ENCODE measurements around the gene NTRK1. TPM values are rescaled to one million over a fixed set of nuclear protein-coding genes. Genes with fewer than 3 reads are reported as not detected.

NTRK1 gene
- total RNA-seq (2022; extraction: Qiagen RNA extraction; ENCODE audit: low read depth), result 0.08 to 0.16 TPM (median 0.10 TPM) in 4 of 5 replicates, not detected in the other

GRCh38 chr1:156860628-156861423 lies at the start of gene NTRK1:
Gene NTRK1 (plus strand): TSS chr1:156860865. CDS start chr1:156860935, 70 bp downstream.

GRCh38 chr1:156816561-156817328 lies 43.9 kb upstream of the NTRK1 start, which contains the start of gene SH2D2A:
Gene SH2D2A (minus strand): TSS chr1:156816848. CDS start chr1:156816708, 140 bp downstream.

GRCh38 chr1:156858959-156859522 lies 1.6 kb upstream of the NTRK1 start, which contains the start of gene INSRR:
Gene INSRR (minus strand): TSS chr1:156859117. CDS start chr1:156858621, 496 bp downstream.

GRCh38 chr1:156893048-156893953 lies 32.6 kb downstream of the NTRK1 start, which contains the start of gene PEAR1:
Gene PEAR1 (plus strand): TSS chr1:156893718. CDS start chr1:156903927, 10,209 bp downstream.

GRCh38 chr1:156920233-156921052 lies 59.8 kb downstream of the NTRK1 start, which contains the start of gene LRRC71:
Gene LRRC71 (plus strand): TSS chr1:156920632. CDS start chr1:156920804, 172 bp downstream.

Other genes with a start within 250 kb of the NTRK1 start
- 0.03 TPM in 1 of 5 replicates, not detected in the others for gene HAPLN2, start 241.4 kb upstream of the NTRK1 start, total RNA-seq (2022; extraction: Qiagen RNA extraction; ENCODE audit: low read depth)
- gene BCAN, start 218.7 kb upstream of the NTRK1 start, total RNA-seq (2022; extraction: Qiagen RNA extraction; ENCODE audit: low read depth), result 0.08 to 0.12 TPM in 2 of 5 replicates, not detected in the others
- 1.2 to 1.4 TPM (median 1.4 TPM) in 5 replicates for gene NES, start 183.5 kb upstream of the NTRK1 start, total RNA-seq (2022; extraction: Qiagen RNA extraction; ENCODE audit: low read depth)
- gene CRABP2, start 155.3 kb upstream of the NTRK1 start, total RNA-seq (2022; extraction: Qiagen RNA extraction; ENCODE audit: low read depth), result 9.5 to 13.7 TPM (median 12.0 TPM) in 5 replicates
- gene METTL25B, start 132.4 kb upstream of the NTRK1 start, total RNA-seq (2022; extraction: Qiagen RNA extraction; ENCODE audit: low read depth), result 20.1 to 30.3 TPM (median 25.1 TPM) in 5 replicates
- gene ISG20L2, start 132.1 kb upstream of the NTRK1 start, total RNA-seq (2022; extraction: Qiagen RNA extraction; ENCODE audit: low read depth), result 43.8 to 50.8 TPM (median 45.5 TPM) in 5 replicates
- gene MRPL24, start 119.8 kb upstream of the NTRK1 start, total RNA-seq (2022; extraction: Qiagen RNA extraction; ENCODE audit: low read depth), result 176 to 207 TPM (median 198 TPM) in 5 replicates
- 447 to 471 TPM (median 466 TPM) in 5 replicates for gene HDGF, start 109.2 kb upstream of the NTRK1 start, total RNA-seq (2022; extraction: Qiagen RNA extraction; ENCODE audit: low read depth)
- gene PRCC, start 93.3 kb upstream of the NTRK1 start, total RNA-seq (2022; extraction: Qiagen RNA extraction; ENCODE audit: low read depth), result 73.2 to 83.6 TPM (median 74.3 TPM) in 5 replicates
- gene SH2D2A, start 44.0 kb upstream of the NTRK1 start, total RNA-seq (2022; extraction: Qiagen RNA extraction; ENCODE audit: low read depth), result 3.6 to 5.2 TPM (median 4.1 TPM) in 5 replicates
- gene INSRR, start 1.7 kb upstream of the NTRK1 start, total RNA-seq (2022; extraction: Qiagen RNA extraction; ENCODE audit: low read depth), result not detected in 5 replicates
- 9.3 to 11.4 TPM (median 9.9 TPM) in 5 replicates for gene PEAR1, start 32.9 kb downstream of the NTRK1 start, total RNA-seq (2022; extraction: Qiagen RNA extraction; ENCODE audit: low read depth)
- gene LRRC71, start 59.8 kb downstream of the NTRK1 start, total RNA-seq (2022; extraction: Qiagen RNA extraction; ENCODE audit: low read depth), result 0.15 to 0.24 TPM (median 0.17 TPM) in 4 of 5 replicates, not detected in the other
- gene ARHGEF11, start 184.9 kb downstream of the NTRK1 start, total RNA-seq (2022; extraction: Qiagen RNA extraction; ENCODE audit: low read depth), result 19.4 to 21.7 TPM (median 20.6 TPM) in 5 replicates
- not detected in 5 replicates for gene ETV3L, start 238.9 kb downstream of the NTRK1 start, total RNA-seq (2022; extraction: Qiagen RNA extraction; ENCODE audit: low read depth)